SK-N-MC (cell line): ENCODE data around the gene TMEM39B.
"Not testable (repeated sequence)": the region's sequence is repeated elsewhere in the genome, so short reads cannot be mapped to it uniquely, and the experiment has no call there.

Source experiments
- DNase-seq: peaks from one replicate; pipeline ENCODE4 v3.0.0-alpha.2; 2011; ENCODE audit warnings: low read depth, low spot score
- H3K27ac ChIP-seq: fragments of 200-600 bp; sonication (generic); 2 replicates; pipeline ENCODE4 v1.5.1; 2016; ENCODE audit warnings: mixed run types
- H3K36me3 ChIP-seq: fragments of 200-600 bp; sonication (generic); 2 replicates; pipeline ENCODE4 v1.6.1; 2017; ENCODE audit warnings: antibody characterized with exemption, low read length, mixed read lengths; ENCODE audit not compliant: insufficient read depth
- H3K4me3 ChIP-seq: fragments of 200-600 bp; sonication (generic); 2 replicates; pipeline ENCODE4 v1.5.1; 2016
- H3K9ac ChIP-seq: fragments of 200-600 bp; sonication (generic); 2 replicates; pipeline ENCODE4 v1.8.0; 2017; ENCODE audit warnings: mixed run types, mixed read lengths; ENCODE audit not compliant: insufficient read length
- H3K9me3 ChIP-seq: fragments of 200-600 bp; sonication (generic); 2 replicates; pipeline ENCODE4 v1.6.1; 2017; ENCODE audit warnings: low read depth, mild to moderate bottlenecking, antibody characterized with exemption, low read length, moderate library complexity, mixed read lengths
- EZH2 ChIP-seq: fragments of 200-600 bp; sonication (generic); IDR thresholded peaks from one replicate; pipeline ENCODE4 v1.6.1; 2017; ENCODE audit warnings: antibody characterized with exemption
- FOXP2 ChIP-seq: optimal IDR thresholded peaks from 2 replicates; pipeline ENCODE3; 2011; ENCODE audit warnings: mild to moderate bottlenecking, moderate library complexity; ENCODE audit not compliant: insufficient read depth; ENCODE audit errors: extremely low read length, control extremely low read depth
- POLR2AphosphoS5 ChIP-seq: IDR thresholded peaks from 2 replicates; pipeline ENCODE4 v1.6.1; 2012; ENCODE audit warnings: mild to moderate bottlenecking, low read depth, low read length, borderline replicate concordance

The TMEM39B gene

DNA sequence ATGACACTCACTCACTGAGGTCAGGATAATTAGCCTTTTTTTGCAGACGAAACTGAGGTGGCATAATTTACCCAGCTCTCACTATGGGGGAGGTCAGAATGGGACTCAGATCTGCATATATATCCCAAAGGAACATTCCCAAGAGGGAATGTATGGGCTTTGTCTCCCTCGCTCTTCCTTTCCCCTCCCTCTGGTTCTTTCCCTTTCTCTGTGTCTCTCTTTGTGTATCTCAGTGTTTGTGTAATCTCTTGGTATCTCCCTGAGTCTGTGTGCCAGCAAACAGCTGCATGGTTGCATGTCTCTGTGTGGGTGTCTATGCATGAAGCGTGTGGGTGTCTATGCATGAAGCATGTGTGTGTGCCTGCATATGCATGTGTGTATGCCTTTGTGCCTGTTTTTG lies 4.7 kb downstream of the TMEM39B start:
- TF ChIP-seq FOXP2 (no peak), POLR2AphosphoS5 (no peak), EZH2 (no peak)
- Histone ChIP-seq H3K9ac (no peak overlapping the region), H3K36me3 (peaks cover 48% of the 10 kb centered on the region), H3K9me3 (no peaks in the 10 kb centered on the region), H3K27ac (no peak overlapping the region), H3K4me3 (no peak overlapping the region)
- DNase-seq: no peak

GRCh38 chr1:32082022-32082421 lies 9.3 kb downstream of the TMEM39B start:
- no peak for DNase-seq
- H3K4me3 ChIP-seq: no peak overlapping the region
- H3K9me3 ChIP-seq: no peaks in the 10 kb centered on the region
- H3K9ac ChIP-seq: no peak overlapping the region
- TF ChIP-seq FOXP2: no peak
- no peak for TF ChIP-seq EZH2
- no peak for TF ChIP-seq POLR2AphosphoS5
- H3K27ac ChIP-seq: no peak overlapping the region
- H3K36me3 ChIP-seq: peaks cover 67% of the 10 kb centered on the region

DNA sequence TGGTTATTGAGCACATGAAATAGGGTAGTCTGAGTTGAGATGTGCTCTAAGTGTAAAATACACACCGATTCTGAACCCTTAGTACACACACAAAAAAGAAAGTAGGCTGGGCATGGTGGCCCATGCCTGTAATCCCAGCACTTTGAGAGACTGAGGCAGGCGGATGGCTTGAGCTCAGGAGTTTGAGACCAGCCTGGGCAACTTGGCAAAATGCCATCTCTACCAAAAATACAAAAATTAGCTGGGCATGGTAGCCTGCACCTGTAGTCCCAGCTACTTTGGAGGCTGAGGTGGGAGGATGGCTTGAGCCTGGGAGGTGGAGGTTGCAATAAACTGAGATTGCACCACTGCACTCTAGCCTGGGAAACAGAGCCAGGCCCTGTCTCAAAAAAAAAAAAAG lies 13.6 kb downstream of the TMEM39B start:
- H3K9ac ChIP-seq, H3K9me3 ChIP-seq, H3K4me3 ChIP-seq, H3K27ac ChIP-seq, DNase-seq: not testable (repeated sequence)
- peaks cover 49% of the 10 kb centered on the region for H3K36me3 ChIP-seq

GRCh38 chr1:32091176-32091575 lies 18.4 kb downstream of the TMEM39B start:
- peaks cover 46% of the 10 kb centered on the region for H3K36me3 ChIP-seq
- TF ChIP-seq EZH2 (no peak), FOXP2 (no peak), POLR2AphosphoS5 (no peak)
- H3K4me3 ChIP-seq: no peak overlapping the region
- no peak for DNase-seq
- H3K27ac ChIP-seq: no peak overlapping the region
- H3K9ac ChIP-seq: no peak overlapping the region
- no peaks in the 10 kb centered on the region for H3K9me3 ChIP-seq

DNA sequence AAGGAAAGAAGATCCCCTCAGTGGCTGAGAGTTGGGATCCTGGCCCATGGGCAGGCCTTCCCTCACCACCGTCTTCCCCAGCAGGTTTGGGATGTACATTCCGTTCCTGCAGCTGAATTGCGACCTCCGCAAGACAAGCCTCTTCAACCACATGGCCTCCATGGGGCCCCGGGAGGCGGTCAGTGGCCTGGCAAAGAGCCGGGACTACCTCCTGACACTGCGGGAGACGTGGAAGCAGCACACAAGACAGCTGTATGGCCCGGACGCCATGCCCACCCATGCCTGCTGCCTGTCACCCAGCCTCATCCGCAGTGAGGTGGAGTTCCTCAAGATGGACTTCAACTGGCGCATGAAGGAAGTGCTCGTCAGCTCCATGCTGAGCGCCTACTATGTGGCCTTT lies 18.9 kb downstream of the TMEM39B start:
- no peak for DNase-seq
- no peak overlapping the region for H3K9ac ChIP-seq
- H3K27ac ChIP-seq: no peak overlapping the region
- no peaks in the 10 kb centered on the region for H3K9me3 ChIP-seq
- H3K4me3 ChIP-seq: no peak overlapping the region
- peaks cover 43% of the 10 kb centered on the region for H3K36me3 ChIP-seq
- no peak for TF ChIP-seq EZH2
- TF ChIP-seq FOXP2: no peak
- TF ChIP-seq POLR2AphosphoS5: no peak

DNA sequence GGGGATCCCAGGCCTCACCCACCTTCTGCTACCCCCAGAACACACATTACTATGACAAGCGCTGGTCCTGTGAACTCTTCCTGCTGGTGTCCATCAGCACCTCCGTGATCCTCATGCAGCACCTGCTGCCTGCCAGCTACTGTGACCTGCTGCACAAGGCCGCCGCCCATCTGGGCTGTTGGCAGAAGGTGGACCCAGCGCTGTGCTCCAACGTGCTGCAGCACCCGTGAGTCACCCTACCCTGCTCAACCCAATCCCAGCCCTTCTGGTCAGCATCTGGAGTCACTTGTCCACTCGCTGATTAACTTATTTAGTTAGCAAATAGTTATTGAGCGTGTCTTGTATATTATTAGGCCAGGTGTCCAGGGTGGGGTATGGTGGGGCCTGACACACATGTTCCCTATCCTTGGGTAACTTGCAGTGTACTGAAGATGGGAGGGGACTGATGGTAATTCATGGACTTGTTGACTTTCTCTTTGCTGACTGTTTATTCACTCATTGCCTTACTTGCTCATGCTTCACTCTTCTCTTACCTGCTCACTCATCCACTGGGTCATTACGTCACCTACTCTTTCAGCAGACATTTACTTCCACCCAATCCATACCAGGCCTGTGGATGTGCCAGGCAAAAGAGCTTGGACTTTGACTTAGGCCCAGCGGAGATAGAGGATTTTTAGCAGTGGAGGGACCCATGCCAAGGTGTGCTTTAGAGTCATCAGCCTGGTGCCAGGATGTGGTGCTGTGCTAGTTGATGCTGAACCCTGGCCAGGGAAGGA lies 22.2 kb downstream of the TMEM39B start:
- no peak for DNase-seq
- no peak overlapping the region for H3K27ac ChIP-seq
- no peaks in the 10 kb centered on the region for H3K9me3 ChIP-seq
- no peak overlapping the region for H3K4me3 ChIP-seq
- peaks cover 45% of the 10 kb centered on the region for H3K36me3 ChIP-seq
- no peak overlapping the region for H3K9ac ChIP-seq
- TF ChIP-seq EZH2 (no peak), POLR2AphosphoS5 (no peak)

DNA sequence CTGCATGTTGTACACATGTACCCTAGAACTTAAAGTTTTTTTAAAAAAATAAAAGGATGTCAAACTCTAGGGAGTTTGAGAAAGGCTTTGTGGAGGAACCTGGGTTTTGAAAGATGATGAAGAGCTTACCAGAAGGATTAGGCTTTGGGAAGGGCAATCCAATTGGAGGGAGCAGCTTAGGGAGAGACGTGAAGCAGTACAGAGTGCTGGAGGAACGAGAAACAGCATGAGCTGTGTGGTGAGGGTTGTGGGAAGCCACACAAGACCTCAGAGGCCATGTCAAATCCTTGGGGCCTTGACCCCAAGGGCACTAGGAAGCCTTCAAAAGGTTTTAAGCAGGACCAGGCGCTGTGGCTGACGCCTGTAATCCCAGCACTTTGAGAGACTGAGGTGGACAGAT lies 26.7 kb downstream of the TMEM39B start:
- Histone ChIP-seq H3K9me3 (no peaks in the 10 kb centered on the region), H3K27ac (no peak overlapping the region), H3K4me3 (no peak overlapping the region), H3K36me3 (peaks cover 44% of the 10 kb centered on the region), H3K9ac (no peak overlapping the region)
- DNase-seq: no peak
- TF ChIP-seq FOXP2 (no peak), EZH2 (no peak), POLR2AphosphoS5 (no peak)

- DNase-seq: no peak
- peaks cover 35% of the 10 kb centered on the region for H3K36me3 ChIP-seq
- no peak overlapping the region for H3K4me3 ChIP-seq
- no peak for TF ChIP-seq FOXP2
- TF ChIP-seq POLR2AphosphoS5: no peak
- no peak for TF ChIP-seq EZH2
- H3K27ac ChIP-seq: no peak overlapping the region
- H3K9ac ChIP-seq: no peak overlapping the region
- H3K9me3 ChIP-seq: no peaks in the 10 kb centered on the region
Measured at GRCh38 chr1:32100359-32100758, 27.6 kb downstream of the TMEM39B start.

DNA sequence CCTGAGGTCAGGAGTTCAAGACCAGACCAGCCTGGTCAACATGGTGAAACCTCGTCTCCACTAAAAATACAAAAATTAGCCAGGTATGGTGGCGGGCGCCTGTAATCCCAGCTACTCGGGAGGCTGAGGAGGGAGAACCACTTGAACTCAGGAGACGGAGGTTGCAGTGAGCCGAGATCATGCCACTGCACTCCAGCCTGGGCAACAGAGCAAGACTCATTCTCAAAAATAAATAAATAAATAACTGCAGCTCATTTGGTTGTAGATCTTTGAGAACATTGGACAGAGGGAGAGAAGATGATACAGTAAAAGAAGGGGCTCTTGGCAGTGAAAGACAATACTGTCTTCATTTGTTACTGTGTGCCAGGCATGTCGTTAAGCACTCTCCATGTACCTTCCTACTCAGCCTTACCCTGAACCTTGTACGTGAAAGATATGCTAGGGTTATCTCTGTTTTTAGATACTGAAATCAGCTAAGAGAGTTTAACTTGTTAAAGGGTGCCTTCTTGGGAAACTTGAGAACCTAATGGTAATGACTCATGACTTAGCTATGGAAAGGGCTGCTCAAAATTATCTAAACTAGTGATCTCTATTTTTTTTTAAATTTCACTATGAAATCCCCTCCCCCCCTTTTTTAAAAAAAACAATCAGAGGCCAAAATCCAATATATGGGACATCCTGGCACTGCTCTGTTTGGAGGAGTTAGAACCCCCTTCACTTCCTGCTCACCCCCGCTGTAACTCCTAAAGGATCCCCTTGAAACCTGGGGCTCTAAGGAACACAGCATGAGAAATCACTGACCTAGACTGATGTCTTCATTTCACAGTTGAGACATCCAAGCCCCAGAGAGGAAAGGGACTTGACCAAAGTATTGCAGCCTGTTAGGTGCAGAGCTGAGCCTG lies 28.3 kb downstream of the TMEM39B start:
- no peak for TF ChIP-seq EZH2
- TF ChIP-seq POLR2AphosphoS5: no peak
- no peak for TF ChIP-seq FOXP2
- Histone ChIP-seq H3K27ac (peak overlapping the region; percentile 42; the same call in 1 of the 2 replicates), H3K9me3 (no peaks in the 10 kb centered on the region), H3K9ac (no peak overlapping the region), H3K36me3 (peaks cover 28% of the 10 kb centered on the region), H3K4me3 (no peak overlapping the region)
- DNase-seq: no peak
